ENCODE data around the gene DHRS7C.
"Not testable (repeated sequence)": the region's sequence is repeated elsewhere in the genome, so short reads cannot be mapped to it uniquely, and the experiment has no call there.

The DHRS7C gene

DNA sequence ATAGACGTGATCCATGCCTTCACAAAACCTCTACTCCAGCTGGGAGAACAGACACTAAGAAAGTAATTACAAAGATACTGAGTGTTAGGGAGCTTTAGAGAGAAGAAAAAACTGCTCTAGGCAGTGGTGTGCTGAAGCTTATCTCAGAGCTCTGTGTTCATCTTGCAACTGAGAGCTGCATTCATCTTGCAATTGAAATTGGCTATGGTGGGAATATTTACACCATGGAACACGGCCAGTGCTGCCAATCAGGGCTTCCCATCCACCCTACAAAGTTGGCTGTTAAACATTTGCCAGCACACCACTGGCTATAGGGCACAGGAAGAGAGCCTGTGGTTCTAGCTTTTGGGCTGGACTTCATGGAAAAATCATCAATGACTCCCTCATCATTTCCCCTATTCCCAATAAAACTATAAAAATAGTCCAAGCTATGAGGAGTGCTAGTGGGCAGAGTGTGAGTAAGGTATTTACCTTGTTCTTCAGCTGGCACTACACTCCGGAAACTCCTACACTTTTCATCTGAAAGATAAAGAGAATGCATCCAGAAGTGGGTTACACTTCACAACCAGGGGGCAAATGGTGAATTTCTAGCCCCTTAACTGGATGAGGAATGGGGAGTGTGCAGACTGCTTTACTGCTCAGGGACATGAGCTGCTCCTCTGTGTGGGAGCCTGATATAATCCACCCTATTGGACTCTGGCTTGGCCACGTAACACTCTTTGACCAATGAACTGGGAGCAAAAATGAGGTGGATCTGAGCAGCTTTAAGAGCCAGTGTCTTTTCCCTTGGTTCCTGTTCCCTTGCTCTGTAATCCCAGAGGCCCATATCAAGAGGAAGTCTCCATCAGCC lies 18.9 kb upstream of the DHRS7C start:
- DNase-seq: no peak

DNA sequence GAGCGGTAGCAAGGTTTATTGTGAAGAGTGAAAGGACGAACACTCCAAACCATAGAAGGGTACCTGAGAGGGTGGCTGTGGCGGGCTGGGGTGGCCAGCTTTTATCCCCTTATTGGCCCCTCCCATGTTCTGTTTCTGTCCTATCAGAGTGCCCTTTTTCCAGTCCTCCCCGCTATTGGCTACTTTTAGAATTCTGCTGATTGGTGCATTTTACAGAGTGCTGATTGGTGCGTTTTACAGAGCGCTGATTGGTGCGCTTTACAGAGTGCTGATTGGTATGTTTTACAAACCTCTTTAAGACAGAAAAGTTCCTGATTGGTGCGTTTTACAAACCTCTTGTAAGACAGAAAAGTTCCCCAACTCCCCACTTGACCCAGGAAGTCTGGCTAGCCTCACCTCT lies 18.0 kb upstream of the DHRS7C start:
- DNase-seq: no peak

DNA sequence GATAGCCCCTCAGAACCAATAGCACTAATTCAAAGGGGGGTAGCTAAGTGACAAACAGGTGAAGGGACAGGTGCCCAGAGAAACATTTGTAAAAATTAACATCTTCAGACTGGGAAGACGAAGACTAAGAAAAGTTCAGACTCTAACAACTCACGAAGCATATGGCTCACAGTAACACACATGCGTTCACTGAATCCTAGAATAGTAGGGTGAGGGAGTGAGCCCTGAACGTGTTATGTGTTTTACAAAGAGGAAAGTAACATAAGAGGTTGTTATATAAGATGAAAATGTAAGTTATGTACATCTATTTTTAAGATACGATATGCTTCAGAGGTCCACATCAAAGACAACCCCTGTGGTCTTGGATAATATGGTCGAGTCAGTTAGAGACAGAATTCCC lies 15.3 kb upstream of the DHRS7C start:
- no peak for DNase-seq

DNA sequence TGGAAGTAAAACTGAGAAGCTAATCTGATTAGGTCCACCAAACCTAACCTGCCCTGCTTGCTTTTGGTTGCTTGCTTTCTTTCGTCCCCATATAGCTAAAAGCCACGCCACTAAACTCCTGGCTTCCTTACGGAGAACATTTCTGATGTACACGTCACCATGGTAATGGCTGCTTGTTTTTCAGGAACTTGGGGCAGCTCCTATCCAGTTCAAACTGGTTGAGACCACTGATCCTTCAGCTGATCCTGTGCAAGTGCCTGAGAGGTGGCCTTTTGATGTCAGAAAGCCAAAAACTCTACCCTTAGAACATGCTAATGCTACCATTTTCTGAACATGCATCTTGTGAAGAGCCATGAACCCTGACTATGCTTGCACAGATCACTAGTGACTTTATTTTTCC lies 14.4 kb upstream of the DHRS7C start:
- DNase-seq: no peak

DNA sequence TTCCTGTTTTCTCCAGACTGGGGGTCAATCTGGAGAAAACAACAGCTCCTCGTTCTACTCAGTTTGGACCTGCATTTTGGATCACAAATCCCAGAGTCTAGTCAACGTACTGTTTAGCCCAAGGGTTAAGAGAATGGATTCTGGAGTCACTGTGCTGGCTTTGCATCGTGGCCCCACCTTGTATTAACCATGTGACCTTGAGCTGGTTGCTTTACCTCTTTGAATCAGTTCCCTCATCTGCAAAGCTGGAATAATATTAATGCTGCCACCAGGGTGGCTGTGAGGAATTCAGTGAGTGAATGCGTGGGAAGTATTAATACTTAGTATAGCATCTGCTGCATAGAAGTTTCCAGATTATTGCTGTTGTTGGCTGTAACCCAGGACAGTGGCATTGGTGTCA lies 11.3 kb upstream of the DHRS7C start:
- DNase-seq: no peak

DNA sequence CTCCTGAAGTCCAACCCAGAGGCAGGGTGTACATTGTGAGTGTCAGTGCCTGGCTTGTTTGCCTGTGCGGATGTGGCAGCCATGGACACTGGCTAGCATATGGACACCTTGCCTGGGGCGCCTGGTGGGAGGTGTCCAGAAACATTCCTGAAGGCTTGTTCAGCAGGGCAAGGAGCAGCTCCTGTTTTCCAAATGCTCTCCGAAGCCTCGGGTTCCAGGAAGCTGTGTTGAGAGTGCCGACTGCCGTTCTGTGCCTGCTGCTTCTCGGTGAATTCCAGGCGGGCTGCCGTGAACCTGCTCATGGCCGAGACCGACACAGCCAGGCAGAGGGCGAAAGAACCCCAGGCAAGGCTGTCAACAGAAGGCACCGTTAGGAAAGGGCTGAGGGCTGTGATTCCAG lies 10.9 kb upstream of the DHRS7C start:
- no peak for DNase-seq

DNA sequence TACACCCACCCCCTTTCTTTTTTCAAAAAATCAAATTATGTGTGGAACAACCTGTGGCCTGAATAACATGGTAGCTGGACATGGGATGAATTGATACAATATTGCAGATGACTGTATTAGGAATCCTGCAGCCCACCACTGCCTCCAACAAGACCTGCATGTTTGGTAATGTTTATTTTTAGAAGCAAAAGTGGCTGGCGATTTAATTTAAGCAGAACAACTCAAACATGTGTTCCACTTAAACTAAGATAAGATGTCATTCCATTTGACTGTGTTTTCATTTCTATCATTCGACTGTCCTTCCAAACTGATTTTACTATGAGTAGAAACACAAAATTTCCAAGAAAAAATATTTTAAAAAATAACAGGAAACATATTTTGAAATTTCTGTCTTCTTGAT lies 10.1 kb upstream of the DHRS7C start:
- no peak for DNase-seq

DNA sequence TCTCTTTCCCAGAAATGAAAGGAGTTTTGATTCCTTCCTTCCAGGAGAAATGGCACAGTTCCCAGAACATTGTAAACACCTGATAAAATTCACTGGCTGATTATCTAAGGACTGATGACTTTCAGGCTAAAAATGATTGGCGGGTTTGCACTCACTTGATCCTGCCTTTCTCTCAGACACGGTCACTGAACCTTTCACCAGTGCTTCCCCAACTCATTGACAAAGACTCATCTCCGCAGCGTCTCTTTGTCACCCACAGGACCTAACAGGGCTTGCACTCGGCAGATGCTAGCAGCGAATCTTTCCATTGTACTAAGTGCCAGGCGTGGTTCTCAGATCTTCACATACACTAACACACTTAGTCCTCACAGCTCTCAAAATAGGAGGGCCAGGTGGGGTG lies 7.3 kb upstream of the DHRS7C start:
- no peak for DNase-seq

DNA sequence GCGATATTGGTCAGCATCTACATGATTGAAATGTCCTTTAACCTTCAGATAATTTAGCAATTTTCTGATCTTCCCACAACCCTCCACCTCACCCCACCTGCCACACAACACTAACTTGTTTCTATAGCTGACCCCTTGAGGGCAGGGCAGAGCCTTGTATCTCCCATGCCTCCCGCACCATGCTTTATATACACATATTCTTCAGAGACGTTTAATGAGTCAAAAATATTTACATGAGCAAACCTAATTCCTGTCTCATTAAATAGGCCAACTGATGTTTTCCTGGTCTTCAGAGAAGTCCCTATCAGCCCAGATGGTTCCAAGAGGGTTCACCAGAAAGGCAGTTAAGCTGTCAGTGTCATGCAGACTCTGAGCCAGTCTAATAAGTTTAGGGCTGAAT lies 6.6 kb upstream of the DHRS7C start:
- no peak for DNase-seq

DNA sequence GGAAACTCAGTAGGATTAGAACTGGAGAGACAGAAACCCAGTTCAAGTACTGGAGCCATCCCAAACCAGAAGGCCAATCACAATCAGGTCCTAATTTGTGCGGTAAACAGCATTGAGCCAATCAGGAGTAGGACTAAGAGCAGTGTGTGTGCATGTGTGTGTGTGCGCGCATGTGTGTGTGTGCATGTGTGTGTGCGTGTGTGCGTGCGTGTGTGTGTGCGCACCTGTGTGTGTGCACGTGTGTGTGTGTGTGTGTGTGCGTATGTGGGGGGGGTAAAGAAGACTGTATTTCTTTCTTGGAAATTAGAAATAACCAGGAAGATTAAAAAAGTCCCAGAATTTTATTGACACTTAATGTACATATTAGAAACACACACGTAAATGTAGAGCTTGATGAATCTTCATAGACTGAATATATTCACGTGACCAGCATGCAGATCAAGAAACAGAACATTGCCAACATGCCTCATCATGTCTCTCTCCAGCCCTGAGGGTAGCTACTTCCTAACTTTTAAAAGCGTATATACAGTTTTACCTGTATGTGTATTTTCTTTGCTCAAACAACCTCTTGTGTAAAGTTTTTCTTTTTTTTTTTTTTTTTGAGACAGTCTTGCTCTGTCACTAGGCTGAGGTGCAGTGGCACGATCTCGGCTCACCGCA lies 919 bp upstream of the DHRS7C start:
- no peak for DNase-seq

DNA sequence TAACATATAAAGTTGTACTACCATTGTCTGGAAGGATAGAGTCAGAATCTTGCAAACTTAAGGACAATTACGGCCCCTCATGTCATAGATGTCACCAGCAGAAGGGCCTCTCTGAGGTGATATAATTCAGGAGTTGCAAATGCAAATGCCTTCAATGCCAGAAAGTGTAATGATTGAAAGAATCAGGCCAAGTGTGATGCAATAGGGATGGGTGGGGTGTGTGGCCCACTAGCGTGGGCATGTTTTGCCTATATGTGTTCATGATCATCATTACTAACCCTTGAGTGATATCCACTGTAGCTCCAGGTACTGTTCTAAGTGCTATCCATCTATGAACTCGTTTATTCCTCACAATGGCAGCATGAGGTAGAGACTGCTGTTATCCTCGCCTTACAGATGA lies 1.1 kb downstream of the DHRS7C start:
- DNase-seq: no peak

DNA sequence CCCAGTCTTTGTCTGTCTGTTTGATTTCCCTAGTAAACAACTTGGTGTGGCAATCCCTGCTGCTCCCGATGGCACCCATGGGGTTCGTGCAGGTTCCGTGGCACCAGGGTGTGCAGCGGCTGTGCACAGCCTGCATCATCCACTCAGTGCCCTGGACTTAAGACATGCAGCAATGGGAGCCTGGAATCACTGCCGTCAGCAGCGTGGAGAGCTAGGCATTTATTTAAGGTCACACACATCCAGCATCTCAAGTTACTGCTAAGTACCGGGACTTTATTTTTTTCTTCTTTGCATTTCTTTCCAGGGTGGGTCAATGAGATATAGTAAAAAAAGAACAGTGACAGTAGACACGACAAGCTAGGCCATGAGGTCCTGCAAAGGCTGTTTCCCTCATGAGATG lies 2.8 kb downstream of the DHRS7C start:
- no peak for DNase-seq

DNA sequence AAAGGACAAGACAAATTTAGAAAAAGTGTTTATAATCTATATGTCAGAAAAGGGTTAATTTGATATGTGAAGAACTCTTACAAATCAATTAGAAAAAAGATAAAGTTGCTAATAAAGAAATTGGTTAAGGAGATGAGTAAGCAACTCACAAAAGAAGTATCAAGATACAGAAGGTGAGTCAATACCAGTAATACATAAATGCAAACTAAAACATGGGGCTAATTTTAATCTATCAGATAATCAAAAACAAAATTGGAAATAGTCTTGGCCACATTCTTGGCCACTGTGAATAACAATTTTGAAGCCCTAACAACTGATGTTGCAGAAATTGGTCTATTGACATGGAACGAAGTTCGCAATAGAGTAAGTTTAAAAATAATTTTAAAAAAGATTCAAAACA lies 6.8 kb downstream of the DHRS7C start:
- no peak for DNase-seq

DNA sequence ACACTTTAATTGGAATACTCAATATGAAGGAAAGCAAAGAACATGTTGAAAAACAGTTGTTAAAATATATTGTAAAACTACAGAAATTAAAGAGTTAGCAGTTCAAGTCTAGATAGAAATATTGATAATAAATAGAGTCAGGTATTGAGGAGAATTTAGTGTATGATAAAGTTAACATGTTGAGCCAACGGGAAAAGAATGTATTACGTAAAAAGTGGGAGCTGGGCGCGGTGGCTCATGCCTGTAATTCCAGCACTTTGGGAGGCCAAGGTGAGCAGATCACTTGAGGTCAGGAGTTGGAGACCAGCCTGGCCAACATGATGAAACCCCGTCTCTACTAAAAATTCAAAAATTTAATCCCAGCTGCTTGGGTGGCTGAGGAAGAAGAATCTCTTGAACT lies 7.9 kb downstream of the DHRS7C start:
- DNase-seq: not testable (repeated sequence)

DNA sequence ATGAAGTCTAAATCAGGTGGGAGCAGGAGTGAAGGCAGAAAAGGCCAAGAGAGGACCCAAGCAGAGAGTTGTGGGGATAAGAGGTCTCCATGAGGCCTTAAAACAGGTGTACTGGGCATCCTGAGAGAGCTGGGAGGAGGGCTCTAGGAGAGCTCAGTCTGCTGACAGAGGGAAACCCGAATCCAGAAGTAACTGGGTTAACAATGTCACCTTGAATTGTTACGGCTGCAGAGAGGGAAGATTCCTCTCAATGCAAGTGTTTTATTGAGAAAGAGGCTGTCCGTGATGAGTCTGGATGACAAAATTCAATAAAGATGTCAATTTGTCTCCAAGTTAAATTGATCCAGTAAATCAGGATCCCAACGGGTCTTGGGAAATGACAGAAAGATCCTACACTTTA lies 8.3 kb downstream of the DHRS7C start:
- DNase-seq: no peak

DNA sequence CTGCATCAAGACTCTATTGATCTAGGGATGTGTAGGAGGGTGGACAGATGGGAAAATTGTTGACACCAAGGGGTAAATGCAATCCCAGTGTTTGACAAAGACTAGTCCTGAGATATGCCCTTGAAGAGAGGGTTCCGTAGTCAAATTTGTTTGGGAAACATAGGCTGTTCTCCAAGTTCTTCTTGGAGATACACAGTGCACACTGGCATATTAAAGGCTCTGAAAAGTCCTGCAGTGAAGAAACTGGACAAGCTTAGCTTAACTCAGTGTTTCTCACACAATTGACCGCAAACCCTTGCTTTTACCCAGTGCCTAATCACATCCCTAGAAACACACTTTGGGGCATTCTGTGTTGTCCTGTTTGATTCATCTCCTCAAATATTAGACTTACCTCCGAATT lies 10.8 kb downstream of the DHRS7C start:
- DNase-seq: no peak

DNA sequence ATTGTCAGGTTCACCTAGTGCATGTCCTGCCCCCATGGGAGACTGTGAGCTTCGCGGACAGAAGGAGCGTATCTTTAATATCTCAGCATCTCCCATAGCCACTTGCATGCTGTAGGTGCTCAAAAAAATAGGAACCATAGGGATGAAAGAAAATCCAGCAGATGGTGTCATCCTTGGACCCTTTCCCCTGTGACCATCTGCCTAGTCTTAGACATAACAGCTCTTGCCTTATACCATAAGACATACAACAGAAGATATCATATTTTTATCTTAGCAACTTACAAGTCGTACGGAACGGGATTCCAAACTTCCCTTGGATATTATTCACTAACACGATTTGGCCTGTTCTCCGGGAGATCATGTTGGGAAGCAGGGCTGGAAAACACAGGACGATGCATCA lies 14.5 kb downstream of the DHRS7C start:
- DNase-seq: no peak

DNA sequence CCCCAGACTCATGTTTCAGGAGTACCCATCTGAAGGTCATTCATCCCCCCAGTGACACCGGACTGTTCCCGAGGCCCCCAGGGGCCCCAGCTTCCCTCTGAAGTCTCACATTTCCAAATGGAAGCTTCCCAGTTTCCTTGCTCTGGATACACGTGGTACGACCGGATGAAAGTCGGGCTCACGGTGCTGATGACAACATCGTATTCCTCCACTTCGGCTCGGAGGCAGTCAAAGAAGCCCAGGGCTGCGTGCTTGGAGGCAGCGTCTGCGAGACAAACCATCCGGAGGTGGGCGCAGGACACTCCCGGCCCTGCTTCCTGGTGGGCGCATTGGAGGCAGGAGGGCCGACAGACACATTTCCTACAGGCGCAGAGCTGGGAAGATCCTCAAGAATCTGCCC lies 18.7 kb downstream of the DHRS7C start:
- no peak for DNase-seq

DNA sequence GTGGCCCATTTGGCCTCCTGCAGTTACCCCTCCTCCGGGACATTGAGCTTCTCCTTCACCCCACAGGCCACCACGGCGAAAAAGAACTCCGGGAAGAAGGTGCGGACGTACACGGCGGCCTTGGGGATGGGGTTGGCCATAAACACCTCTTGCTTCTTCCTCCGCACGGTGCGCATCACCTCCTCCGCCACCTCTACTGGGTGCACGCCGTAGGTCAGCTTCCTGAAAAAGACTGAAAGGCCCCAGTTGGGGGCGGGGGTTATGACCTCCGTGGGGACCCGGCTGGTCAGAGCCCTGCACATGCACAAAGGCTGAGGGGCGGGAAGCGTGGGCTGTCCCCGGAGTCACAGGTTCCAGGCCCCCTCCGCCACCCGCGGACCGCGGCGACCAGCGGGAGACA lies 19.9 kb downstream of the DHRS7C start:
- no peak for DNase-seq

DNA sequence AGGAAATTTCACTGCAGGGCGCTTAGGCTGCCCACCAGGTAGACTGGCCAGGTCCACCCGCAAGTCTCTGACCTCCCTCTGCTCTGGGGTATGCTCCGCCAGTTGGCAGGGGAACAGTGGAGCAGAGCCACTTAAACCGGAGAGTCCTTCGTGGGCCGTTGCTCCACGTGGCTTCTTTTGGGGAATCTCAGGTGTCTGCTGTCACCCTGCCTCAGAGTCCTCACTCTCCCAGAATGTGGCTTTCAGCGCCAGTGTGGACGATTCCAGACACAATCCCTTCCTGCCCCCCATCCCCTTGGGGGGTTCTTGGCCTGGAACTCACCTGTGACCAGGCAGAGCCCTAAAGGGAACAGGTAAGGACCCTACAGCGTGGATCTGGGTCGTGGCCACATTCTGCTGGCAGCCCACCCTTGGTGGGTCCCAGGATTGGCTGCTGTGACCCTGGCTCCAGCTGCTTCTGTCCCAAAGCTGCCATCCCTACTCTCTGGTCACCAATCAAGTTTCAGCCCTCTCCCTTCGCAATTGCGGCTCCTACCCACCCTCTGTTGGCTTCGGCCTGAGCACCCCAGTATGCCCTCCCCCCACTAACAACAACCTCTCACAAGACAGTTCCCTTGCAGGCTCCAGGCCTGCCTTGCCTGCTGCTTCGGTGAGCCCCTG lies 22.2 kb downstream of the DHRS7C start:
- DNase-seq: no peak

DNA sequence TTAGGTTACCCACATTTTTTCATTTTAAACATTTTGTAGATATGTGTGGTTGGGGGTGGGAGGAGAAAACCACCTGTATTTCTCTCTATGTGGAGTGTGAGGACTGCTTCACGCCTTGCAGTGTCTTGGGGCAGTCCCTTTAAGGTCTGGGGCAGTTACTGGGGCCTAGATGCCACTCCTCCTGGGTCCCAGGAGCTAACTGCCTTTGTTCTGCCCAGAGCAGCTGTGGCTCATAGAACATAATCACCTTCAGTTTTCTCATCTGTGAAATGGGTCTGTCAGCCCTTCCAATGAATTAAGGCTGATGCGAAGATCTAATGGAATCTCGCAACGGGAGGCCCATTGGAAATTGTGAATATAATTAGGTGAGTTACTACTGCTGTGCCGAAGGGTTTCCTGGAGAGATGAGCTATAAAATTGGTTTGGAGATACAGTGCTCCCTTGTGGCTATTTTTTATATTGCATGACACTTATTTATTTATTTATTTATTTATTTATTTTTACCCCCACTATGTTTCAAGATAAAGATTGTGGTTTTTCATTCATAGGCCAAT lies 22.9 kb downstream of the DHRS7C start:
- DNase-seq: no peak

DNA sequence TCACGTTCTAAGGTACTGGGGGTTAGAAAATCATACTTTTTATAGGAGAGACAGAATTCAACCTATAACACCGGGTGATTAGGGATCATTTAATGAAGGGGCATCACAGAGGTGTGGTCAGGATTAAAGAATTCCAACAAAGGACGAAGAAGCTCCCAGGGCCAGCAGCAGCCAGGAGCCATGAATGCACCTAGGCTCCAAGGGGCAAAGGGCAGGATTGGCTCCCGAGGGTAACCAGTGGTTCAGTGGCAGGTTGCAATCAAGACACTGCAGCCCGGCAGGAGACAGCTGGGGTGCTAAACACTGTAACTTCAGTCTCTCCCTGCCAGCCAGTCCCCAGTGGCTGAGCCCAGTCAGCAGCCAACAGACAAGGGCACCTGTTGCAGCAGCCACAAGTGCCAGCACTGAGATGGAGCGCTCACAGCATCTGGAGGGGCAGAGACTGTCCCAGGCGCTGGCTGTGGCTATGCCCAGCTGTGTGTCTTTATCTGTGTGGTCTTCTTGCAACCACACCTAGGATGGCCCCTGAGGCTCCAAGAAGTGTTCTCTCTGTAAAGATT lies 23.9 kb downstream of the DHRS7C start:
- no peak for DNase-seq

DNA sequence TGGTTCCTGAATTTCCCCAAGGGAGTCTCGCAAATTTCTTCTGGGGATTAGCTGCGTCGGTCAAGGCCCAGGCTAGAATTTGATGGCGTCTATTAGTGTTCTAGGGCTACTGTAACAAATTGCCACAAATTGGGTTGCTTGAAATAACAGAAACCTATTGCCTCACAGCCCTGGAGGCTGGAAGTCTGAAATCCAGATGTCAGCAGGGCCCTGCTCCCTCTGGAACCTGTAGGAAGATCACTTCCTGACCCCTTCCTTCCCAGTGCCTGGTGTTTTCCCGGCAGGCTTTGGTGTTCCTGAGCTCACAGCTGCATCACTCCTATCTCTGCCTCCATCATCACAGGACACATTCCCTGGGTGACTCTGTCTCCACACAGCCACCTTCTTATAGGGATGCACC lies 24.4 kb downstream of the DHRS7C start:
- DNase-seq: no peak

DNA sequence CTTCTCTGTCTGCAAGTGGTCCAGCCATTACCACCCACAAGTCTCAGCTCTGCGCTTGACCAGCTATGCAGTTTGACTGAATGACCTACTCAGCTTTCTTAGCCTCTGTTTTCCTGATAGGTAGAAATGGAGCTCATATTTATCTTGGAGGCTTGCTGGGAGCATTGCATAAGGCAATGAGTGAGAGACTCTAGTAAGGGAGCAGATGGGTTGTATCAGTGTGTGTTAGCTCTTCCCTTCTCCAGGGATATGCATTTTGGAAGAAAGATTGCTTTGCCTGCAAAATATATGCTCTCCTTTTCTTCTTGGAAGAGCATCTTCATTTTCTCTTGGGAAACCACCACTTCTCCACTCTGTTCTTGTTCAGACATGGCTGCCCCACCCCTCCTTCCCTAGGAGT lies 26.1 kb downstream of the DHRS7C start:
- no peak for DNase-seq
